HG03520 (cell line): ENCODE results near the gene FRAS1.
"Not testable (repeated sequence)": the region's sequence is repeated elsewhere in the genome, so short reads cannot be mapped to it uniquely, and the experiment has no call there.

ENCODE experiments used
- ATAC-seq: cut with Tn5 transposase; IDR thresholded peaks from one replicate; pipeline ENCODE4 v1.9.1; 2021; ENCODE audit warnings: mild to moderate bottlenecking, moderate library complexity; ENCODE audit not compliant: unreplicated experiment

FRAS1 gene

GRCh38 chr4:78318126-78318525, 261.0 kb downstream of the FRAS1 start:
- no peak for ATAC-seq

- no peak for ATAC-seq
Observed at GRCh38 chr4:78320349-78320935, 263.3 kb downstream of the FRAS1 start.

GRCh38 chr4:78322032-78322431, 264.9 kb downstream of the FRAS1 start:
- ATAC-seq, result no peak

- no peak for ATAC-seq
Observed at GRCh38 chr4:78323439-78323838, 266.3 kb downstream of the FRAS1 start.

GRCh38 chr4:78324625-78325024, 267.5 kb downstream of the FRAS1 start:
- no peak for ATAC-seq

- no peak for ATAC-seq
Observed at GRCh38 chr4:78325271-78326157, 268.4 kb downstream of the FRAS1 start.

- ATAC-seq, result not testable (repeated sequence)
Observed at GRCh38 chr4:78328591-78328990, 271.5 kb downstream of the FRAS1 start.

GRCh38 chr4:78331186-78331585, 274.1 kb downstream of the FRAS1 start:
- ATAC-seq, result no peak

GRCh38 chr4:78331965-78332364, 274.8 kb downstream of the FRAS1 start:
- no peak for ATAC-seq

GRCh38 chr4:78332976-78333375, 275.9 kb downstream of the FRAS1 start:
- no peak for ATAC-seq

- no peak for ATAC-seq
Observed at GRCh38 chr4:78336093-78336943, 279.2 kb downstream of the FRAS1 start.

GRCh38 chr4:78337244-78338020, 280.3 kb downstream of the FRAS1 start:
- no peak for ATAC-seq

- no peak for ATAC-seq
Observed at GRCh38 chr4:78342125-78342524, 285.0 kb downstream of the FRAS1 start.

- no peak for ATAC-seq
Observed at GRCh38 chr4:78343682-78344081, 286.6 kb downstream of the FRAS1 start.

GRCh38 chr4:78345237-78345636, 288.1 kb downstream of the FRAS1 start:
- ATAC-seq, result no peak

GRCh38 chr4:78346222-78346621, 289.1 kb downstream of the FRAS1 start:
- no peak for ATAC-seq

- no peak for ATAC-seq
Observed at GRCh38 chr4:78347527-78347926, 290.4 kb downstream of the FRAS1 start.

GRCh38 chr4:78353921-78354320, 296.8 kb downstream of the FRAS1 start:
- no peak for ATAC-seq

- ATAC-seq, result no peak
Observed at GRCh38 chr4:78354782-78355181, 297.7 kb downstream of the FRAS1 start.

- no peak for ATAC-seq
Observed at GRCh38 chr4:78355306-78355705, 298.2 kb downstream of the FRAS1 start.
